Vagina (tissue), 2 donors: Measurements from ENCODE around the gene NT5DC2.

Source experiments
- CTCF ChIP-seq, 3 experiments: fragments of 450-650 bp in 2 of 3; fragments of 200-600 bp in 1 of 3; sonication (generic) in 1 of 3; IDR thresholded peaks; one replicate each; pipeline ENCODE4 v1.5.1; 2017 to 2019; ENCODE audit warnings: antibody characterized with exemption in 3 of 3, mild to moderate bottlenecking in 2 of 3, moderate library complexity in 2 of 3
- POLR2A ChIP-seq, 2 donors: fragments of 450-650 bp; IDR thresholded peaks; one replicate each; pipeline ENCODE4 v1.6.1; 2017; ENCODE audit warnings: antibody characterized with exemption in 2 of 2, mild to moderate bottlenecking in 2 of 2, moderate library complexity in 2 of 2
- POLR2AphosphoS5 ChIP-seq, 2 donors: sonication (generic); formaldehyde crosslinking; IDR thresholded peaks; one replicate each; pipeline ENCODE4 v1.9.0; 2017; ENCODE audit warnings: antibody characterized with exemption in 2 of 2, mild to moderate bottlenecking in 2 of 2, low read depth in 1 of 2; ENCODE audit not compliant: insufficient read depth in 1 of 2

GRCh38 chr3:52501046-52501445, 32.6 kb downstream of the NT5DC2 start:
- TF ChIP-seq CTCF (IDR thresholded peaks at IDR 0.05), result no peak
- TF ChIP-seq POLR2A (IDR thresholded peaks at IDR 0.05), result no peak
- no peak for TF ChIP-seq POLR2AphosphoS5 (IDR thresholded peaks at IDR 0.05; ENCODE audit: insufficient read depth in 1 of 2, low read depth in 1 of 2)
